Activated CD4-positive, alpha-beta memory T cell treated with anti-CD3 and anti-CD28 coated beads, Interleukin-2, amount 10 ng/mL, durations not matched to agents 7 days and 5 days (primary cell): ENCODE results near the gene TSPAN3. TPM values are rescaled to one million over a fixed set of nuclear protein-coding genes. Genes with fewer than 3 reads are reported as not detected.

Experiments used
- CTCF ChIA-PET: fragments of 350-600 bp; sonication (Branson Sonifier 250); formaldehyde crosslinking; loops from one replicate; lab custom pipeline; 2021; ENCODE audit warnings: antibody characterized with exemption, inconsistent platforms; lab: Charles Lee
- POLR2A ChIA-PET: fragments of 350-600 bp; sonication (Branson Sonifier 250); formaldehyde crosslinking; loops from one replicate; lab custom pipeline; 2021; ENCODE audit warnings: antibody characterized with exemption; lab: Charles Lee
- DNase-seq: peaks from one replicate; pipeline ENCODE4 v3.0.0-alpha.2; 2020
- H3K27ac Mint-ChIP-seq: one replicate; pipeline ENCODE4 v1.8.0; 2021; ENCODE audit warnings: mild to moderate bottlenecking, mixed read lengths
- H3K27me3 Mint-ChIP-seq: one replicate; pipeline ENCODE4 v1.8.0; 2021; ENCODE audit warnings: mixed read lengths
- H3K36me3 Mint-ChIP-seq: one replicate; pipeline ENCODE4 v1.8.0; 2021; ENCODE audit warnings: low read depth, mixed read lengths
- H3K4me1 Mint-ChIP-seq: one replicate; pipeline ENCODE4 v1.8.0; 2021; ENCODE audit warnings: mixed read lengths
- H3K4me3 Mint-ChIP-seq: one replicate; pipeline ENCODE4 v1.8.0; 2021; ENCODE audit warnings: mild to moderate bottlenecking, mixed read lengths
- H3K9me3 Mint-ChIP-seq: one replicate; pipeline ENCODE4 v1.8.0; 2021; ENCODE audit warnings: mixed read lengths
- total RNA-seq, 2 experiments: library from RNA; stranded (reverse); gene quantifications; one replicate each; pipeline ENCODE4 v1.2.3, GENCODE V29; 2021

The TSPAN3 gene
- total RNA-seq: 10 to 100 TPM; 12.4 to 13.9 TPM

- Mint-ChIP-seq H3K27ac (no peak within 1 kb of the TSS), H3K4me3 (peak within 1 kb of the TSS; percentile 72), H3K27me3 (peaks cover 8% of the 10 kb centered on the region), H3K9me3 (no peaks in the 10 kb centered on the region), H3K4me1 (peaks cover 20% of the 10 kb centered on the region), H3K36me3 (no peaks in the 10 kb centered on the region)
- POLR2A ChIA-PET: interaction anchor here (0.6 to 1.3 kb wide), 6 partner anchors 10 to 39 kb away, joined by 3 to 5 read pairs (median 3); no protein-coding TSS in a partner anchor
- CTCF ChIA-PET: interaction anchor here (0.7 to 1.0 kb wide), 5 partner anchors 11 to 473 kb away, joined by 3 to 4 read pairs (median 3); no protein-coding TSS in a partner anchor
- DNase-seq: peak; percentile 92
Measured at GRCh38 chr15:77070495-77071304, at the start of gene TSPAN3. Gene TSPAN3, minus strand, starts transcription at chr15:77071109. Its CDS starts 155 bp downstream, at chr15:77070954.

GRCh38 chr15:77120576-77120975 is 49.7 kb upstream of the TSPAN3 start:
- Mint-ChIP-seq H3K27ac (no peak overlapping the region), H3K27me3 (peaks cover 2% of the 10 kb centered on the region), H3K36me3 (no peaks in the 10 kb centered on the region), H3K4me1 (peaks cover 4% of the 10 kb centered on the region), H3K9me3 (no peaks in the 10 kb centered on the region), H3K4me3 (no peak overlapping the region)
- CTCF ChIA-PET: interaction anchor here (1.2 to 4.3 kb wide), 3 partner anchors 377 to 422 kb away, joined by 4 to 51 read pairs (median 24); no protein-coding TSS in a partner anchor
- POLR2A ChIA-PET: no interaction called here
- no peak for DNase-seq

GRCh38 chr15:77119446-77119845 is 48.5 kb upstream of the TSPAN3 start:
- no peak for DNase-seq
- Mint-ChIP-seq H3K27ac (no peak overlapping the region), H3K4me3 (no peak overlapping the region), H3K9me3 (no peaks in the 10 kb centered on the region), H3K36me3 (no peaks in the 10 kb centered on the region), H3K27me3 (peaks cover 2% of the 10 kb centered on the region), H3K4me1 (peaks cover 4% of the 10 kb centered on the region)
- ChIA-PET CTCF (interaction anchor here (0.6 to 4.3 kb wide), 13 partner anchors 9 to 423 kb away, joined by 3 to 51 read pairs (median 4); no protein-coding TSS in a partner anchor), POLR2A (interaction anchor here (0.7 kb wide), 1 partner anchor 96 kb away, joined by 3 read pairs; no protein-coding TSS in a partner anchor)

- H3K4me3 Mint-ChIP-seq: no peak overlapping the region
- POLR2A ChIA-PET: no interaction called here
Measured at GRCh38 chr15:77118882-77119321, 48.0 kb upstream of the TSPAN3 start.

GRCh38 chr15:77115179-77115578 is 44.3 kb upstream of the TSPAN3 start:
- CTCF ChIA-PET: no interaction called here
- POLR2A ChIA-PET: no interaction called here
- no peak for DNase-seq
- Mint-ChIP-seq H3K27ac (no peak overlapping the region), H3K36me3 (no peaks in the 10 kb centered on the region), H3K4me1 (no peaks in the 10 kb centered on the region), H3K27me3 (peaks cover 2% of the 10 kb centered on the region), H3K4me3 (no peak overlapping the region), H3K9me3 (no peaks in the 10 kb centered on the region)

More at GRCh38 chr15:77118882-77119321, 48.0 kb upstream of the TSPAN3 start:
- DNase-seq: peak; percentile 35
- CTCF ChIA-PET: interaction anchor here (0.8 to 4.3 kb wide), 14 partner anchors 9 to 424 kb away, joined by 3 to 51 read pairs (median 4); no protein-coding TSS in a partner anchor
- Mint-ChIP-seq H3K9me3 (no peaks in the 10 kb centered on the region), H3K4me1 (peaks cover 4% of the 10 kb centered on the region), H3K27ac (no peak overlapping the region), H3K36me3 (no peaks in the 10 kb centered on the region), H3K27me3 (peaks cover 2% of the 10 kb centered on the region)

- H3K27ac Mint-ChIP-seq: no peak overlapping the region
- CTCF ChIA-PET: interaction anchor here (1.5 kb wide), 1 partner anchor 430 kb away, joined by 4 read pairs; no protein-coding TSS in a partner anchor
Measured at GRCh38 chr15:77112838-77113504, 42.1 kb upstream of the TSPAN3 start.

GRCh38 chr15:77111789-77112188 is 40.9 kb upstream of the TSPAN3 start:
- H3K9me3 Mint-ChIP-seq: no peaks in the 10 kb centered on the region
- H3K27me3 Mint-ChIP-seq: no peaks in the 10 kb centered on the region
- CTCF ChIA-PET: no interaction called here
- DNase-seq: no peak
- H3K4me1 Mint-ChIP-seq: no peaks in the 10 kb centered on the region
- H3K27ac Mint-ChIP-seq: no peak overlapping the region
- POLR2A ChIA-PET: no interaction called here
- no peaks in the 10 kb centered on the region for H3K36me3 Mint-ChIP-seq
- no peak overlapping the region for H3K4me3 Mint-ChIP-seq

More at GRCh38 chr15:77112838-77113504, 42.1 kb upstream of the TSPAN3 start:
- H3K9me3 Mint-ChIP-seq: no peaks in the 10 kb centered on the region
- POLR2A ChIA-PET: no interaction called here
- H3K4me3 Mint-ChIP-seq: no peak overlapping the region
- peaks cover 2% of the 10 kb centered on the region for H3K27me3 Mint-ChIP-seq
- no peak for DNase-seq
- H3K4me1 Mint-ChIP-seq: no peaks in the 10 kb centered on the region
- H3K36me3 Mint-ChIP-seq: no peaks in the 10 kb centered on the region

GRCh38 chr15:77107531-77108355 is 36.8 kb upstream of the TSPAN3 start:
- Mint-ChIP-seq H3K4me1 (no peaks in the 10 kb centered on the region), H3K9me3 (no peaks in the 10 kb centered on the region), H3K36me3 (no peaks in the 10 kb centered on the region), H3K27me3 (no peaks in the 10 kb centered on the region), H3K27ac (no peak overlapping the region), H3K4me3 (no peak overlapping the region)
- ChIA-PET CTCF (interaction anchor here (0.7 to 4.4 kb wide), 6 partner anchors 9 to 435 kb away, joined by 3 to 30 read pairs (median 3); no protein-coding TSS in a partner anchor), POLR2A (interaction anchor here (1.1 kb wide), 1 partner anchor 73 kb away, joined by 3 read pairs; no protein-coding TSS in a partner anchor)
- peak; percentile 56 for DNase-seq

GRCh38 chr15:77107068-77107467 is 36.2 kb upstream of the TSPAN3 start:
- Mint-ChIP-seq H3K27me3 (no peaks in the 10 kb centered on the region), H3K36me3 (no peaks in the 10 kb centered on the region), H3K27ac (no peak overlapping the region), H3K9me3 (no peaks in the 10 kb centered on the region), H3K4me1 (no peaks in the 10 kb centered on the region), H3K4me3 (no peak overlapping the region)
- no peak for DNase-seq
- ChIA-PET POLR2A (interaction anchor here (1.1 kb wide), 1 partner anchor 74 kb away, joined by 3 read pairs; no protein-coding TSS in a partner anchor), CTCF (interaction anchor here (0.7 to 4.4 kb wide), 5 partner anchors 11 to 436 kb away, joined by 3 to 30 read pairs (median 3); no protein-coding TSS in a partner anchor)

GRCh38 chr15:77104155-77104554 is 33.2 kb upstream of the TSPAN3 start:
- DNase-seq: no peak
- H3K4me3 Mint-ChIP-seq: no peak overlapping the region
- no peaks in the 10 kb centered on the region for H3K36me3 Mint-ChIP-seq
- no peaks in the 10 kb centered on the region for H3K9me3 Mint-ChIP-seq
- CTCF ChIA-PET: interaction anchor here (0.7 to 3.8 kb wide), 5 partner anchors 14 to 439 kb away, joined by 3 to 20 read pairs (median 4); no protein-coding TSS in a partner anchor
- no peaks in the 10 kb centered on the region for H3K27me3 Mint-ChIP-seq
- no peak overlapping the region for H3K27ac Mint-ChIP-seq
- POLR2A ChIA-PET: no interaction called here
- no peaks in the 10 kb centered on the region for H3K4me1 Mint-ChIP-seq

GRCh38 chr15:77099741-77100463 is 29.0 kb upstream of the TSPAN3 start:
- H3K27ac Mint-ChIP-seq: no peak overlapping the region
- POLR2A ChIA-PET: no interaction called here
- no peaks in the 10 kb centered on the region for H3K27me3 Mint-ChIP-seq
- no peaks in the 10 kb centered on the region for H3K9me3 Mint-ChIP-seq
- CTCF ChIA-PET: no interaction called here
- H3K4me1 Mint-ChIP-seq: no peaks in the 10 kb centered on the region
- H3K4me3 Mint-ChIP-seq: no peak overlapping the region
- no peak for DNase-seq
- H3K36me3 Mint-ChIP-seq: no peaks in the 10 kb centered on the region
